ENCODE results near the gene MMP7.

GRCh38 chr11:102546923-102547471, 16.4 kb upstream of the MMP7 start:
- TF ChIP-seq, protein P1, sequence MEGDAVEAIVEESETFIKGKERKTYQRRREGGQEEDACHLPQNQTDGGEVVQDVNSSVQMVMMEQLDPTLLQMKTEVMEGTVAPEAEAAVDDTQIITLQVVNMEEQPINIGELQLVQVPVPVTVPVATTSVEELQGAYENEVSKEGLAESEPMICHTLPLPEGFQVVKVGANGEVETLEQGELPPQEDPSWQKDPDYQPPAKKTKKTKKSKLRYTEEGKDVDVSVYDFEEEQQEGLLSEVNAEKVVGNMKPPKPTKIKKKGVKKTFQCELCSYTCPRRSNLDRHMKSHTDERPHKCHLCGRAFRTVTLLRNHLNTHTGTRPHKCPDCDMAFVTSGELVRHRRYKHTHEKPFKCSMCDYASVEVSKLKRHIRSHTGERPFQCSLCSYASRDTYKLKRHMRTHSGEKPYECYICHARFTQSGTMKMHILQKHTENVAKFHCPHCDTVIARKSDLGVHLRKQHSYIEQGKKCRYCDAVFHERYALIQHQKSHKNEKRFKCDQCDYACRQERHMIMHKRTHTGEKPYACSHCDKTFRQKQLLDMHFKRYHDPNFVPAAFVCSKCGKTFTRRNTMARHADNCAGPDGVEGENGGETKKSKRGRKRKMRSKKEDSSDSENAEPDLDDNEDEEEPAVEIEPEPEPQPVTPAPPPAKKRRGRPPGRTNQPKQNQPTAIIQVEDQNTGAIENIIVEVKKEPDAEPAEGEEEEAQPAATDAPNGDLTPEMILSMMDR (conservative IDR thresholded peaks at IDR 0.05; ENCODE audit: low read depth in 2 of 2) = no peak
- no peak for TF ChIP-seq EZH2 (IDR thresholded peaks at IDR 0.05; ENCODE audit: low read depth, unreplicated experiment)
- no peak for TF ChIP-seq EZH2phosphoT487 (IDR thresholded peaks at IDR 0.05; ENCODE audit: unreplicated experiment)
- TF ChIP-seq POLR2AphosphoS5 (IDR thresholded peaks at IDR 0.05; ENCODE audit: low read depth) = no peak
- no peak for TF ChIP-seq CREB1 (CRISPR knock-in tag; IDR thresholded peaks at IDR 0.05; ENCODE audit: low read depth)
- TF ChIP-seq, protein P2, sequence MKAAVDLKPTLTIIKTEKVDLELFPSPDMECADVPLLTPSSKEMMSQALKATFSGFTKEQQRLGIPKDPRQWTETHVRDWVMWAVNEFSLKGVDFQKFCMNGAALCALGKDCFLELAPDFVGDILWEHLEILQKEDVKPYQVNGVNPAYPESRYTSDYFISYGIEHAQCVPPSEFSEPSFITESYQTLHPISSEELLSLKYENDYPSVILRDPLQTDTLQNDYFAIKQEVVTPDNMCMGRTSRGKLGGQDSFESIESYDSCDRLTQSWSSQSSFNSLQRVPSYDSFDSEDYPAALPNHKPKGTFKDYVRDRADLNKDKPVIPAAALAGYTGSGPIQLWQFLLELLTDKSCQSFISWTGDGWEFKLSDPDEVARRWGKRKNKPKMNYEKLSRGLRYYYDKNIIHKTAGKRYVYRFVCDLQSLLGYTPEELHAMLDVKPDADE (IDR thresholded peaks at IDR 0.05) = no peak
- no peak for TF ChIP-seq ZNF331 (CRISPR knock-in tag; IDR thresholded peaks at IDR 0.05; ENCODE audit: low read depth)
- TF ChIP-seq, protein P3, sequence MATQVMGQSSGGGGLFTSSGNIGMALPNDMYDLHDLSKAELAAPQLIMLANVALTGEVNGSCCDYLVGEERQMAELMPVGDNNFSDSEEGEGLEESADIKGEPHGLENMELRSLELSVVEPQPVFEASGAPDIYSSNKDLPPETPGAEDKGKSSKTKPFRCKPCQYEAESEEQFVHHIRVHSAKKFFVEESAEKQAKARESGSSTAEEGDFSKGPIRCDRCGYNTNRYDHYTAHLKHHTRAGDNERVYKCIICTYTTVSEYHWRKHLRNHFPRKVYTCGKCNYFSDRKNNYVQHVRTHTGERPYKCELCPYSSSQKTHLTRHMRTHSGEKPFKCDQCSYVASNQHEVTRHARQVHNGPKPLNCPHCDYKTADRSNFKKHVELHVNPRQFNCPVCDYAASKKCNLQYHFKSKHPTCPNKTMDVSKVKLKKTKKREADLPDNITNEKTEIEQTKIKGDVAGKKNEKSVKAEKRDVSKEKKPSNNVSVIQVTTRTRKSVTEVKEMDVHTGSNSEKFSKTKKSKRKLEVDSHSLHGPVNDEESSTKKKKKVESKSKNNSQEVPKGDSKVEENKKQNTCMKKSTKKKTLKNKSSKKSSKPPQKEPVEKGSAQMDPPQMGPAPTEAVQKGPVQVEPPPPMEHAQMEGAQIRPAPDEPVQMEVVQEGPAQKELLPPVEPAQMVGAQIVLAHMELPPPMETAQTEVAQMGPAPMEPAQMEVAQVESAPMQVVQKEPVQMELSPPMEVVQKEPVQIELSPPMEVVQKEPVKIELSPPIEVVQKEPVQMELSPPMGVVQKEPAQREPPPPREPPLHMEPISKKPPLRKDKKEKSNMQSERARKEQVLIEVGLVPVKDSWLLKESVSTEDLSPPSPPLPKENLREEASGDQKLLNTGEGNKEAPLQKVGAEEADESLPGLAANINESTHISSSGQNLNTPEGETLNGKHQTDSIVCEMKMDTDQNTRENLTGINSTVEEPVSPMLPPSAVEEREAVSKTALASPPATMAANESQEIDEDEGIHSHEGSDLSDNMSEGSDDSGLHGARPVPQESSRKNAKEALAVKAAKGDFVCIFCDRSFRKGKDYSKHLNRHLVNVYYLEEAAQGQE (IDR thresholded peaks at IDR 0.05; ENCODE audit: unreplicated experiment) = no peak
- TF ChIP-seq ZNF462 (CRISPR knock-in tag; IDR thresholded peaks at IDR 0.05) = no peak

All from GM23338 (cell line).